HCT116 (cell line): ENCODE data around the gene GABRR3. TPM values are rescaled to one million over a fixed set of nuclear protein-coding genes. Genes with fewer than 3 reads are reported as not detected.

Experiments used
- ATAC-seq: fragments of 200-7000 bp; cut with Tn5 transposase; 2 replicates; pipeline ENCODE4 v1.9.1; 2020; ENCODE audit warnings: mild to moderate bottlenecking, moderate library complexity
- BruUV-seq: library from RNA; stranded (reverse); fragments of 400-500 nt; replicated peaks from 2 replicates; lab custom pipeline; 2021; lab: Mats Ljungman, UMichigan
- CTCF ChIA-PET: fragments of 300-600 bp; sonication (Branson Sonifier 250); formaldehyde crosslinking; loops from one replicate; lab custom pipeline; 2021; ENCODE audit warnings: antibody characterized with exemption; lab: Charles Lee
- POLR2A ChIA-PET: fragments of 300-600, 350-600 bp; sonication (Branson Sonifier 250); formaldehyde crosslinking; loops from one replicate; lab custom pipeline; 2021; ENCODE audit warnings: antibody characterized with exemption; lab: Charles Lee
- RAD21 ChIA-PET, 2 experiments: fragments of 300-600 bp; sonication (Branson Sonifier 250); formaldehyde crosslinking; loops; one replicate each; lab custom pipeline; 2023; ENCODE audit warnings: low total read pairs in 2 of 2; ENCODE audit not compliant: uncharacterized antibody in 2 of 2, unreplicated experiment in 2 of 2, low non-redundant PET in 1 of 2; lab: Charles Lee
- DNase-seq: peaks from one replicate; pipeline ENCODE4 v3.0.0-alpha.2; 2010; ENCODE audit warnings: low read depth, low spot score
- H2AFZ ChIP-seq: fragments of 200-600 bp; shearing (Covaris generic), sonication (generic); 2 replicates; pipeline ENCODE4 v1.6.1; 2017; ENCODE audit warnings: low read depth, mixed run types, mixed read lengths, antibody characterized with exemption, low read length; ENCODE audit not compliant: poor library complexity, severe bottlenecking
- H3K27ac ChIP-seq: 2 replicates; pipeline ENCODE4 v1.5.1; 2012; ENCODE audit warnings: low read depth, low read length
- H3K27me3 ChIP-seq: fragments of 200-600 bp; sonication (generic); 2 replicates; pipeline ENCODE4 v1.6.1; 2016; ENCODE audit warnings: mixed run types, low read length, mixed read lengths; ENCODE audit not compliant: insufficient read depth
- H3K36me3 ChIP-seq, 2 experiments: fragments of 200-500 bp in 1 of 2; fragments of 200-600 bp in 1 of 2; sonication (Bioruptor generic) in 1 of 2; sonication (generic) in 1 of 2; 2 replicates each; pipeline versions ENCODE4 v1.5.1 to v1.6.1; 2014 to 2016; ENCODE audit warnings: low read length in 2 of 2, inconsistent platforms in 1 of 2, mixed read lengths in 1 of 2, mixed run types in 1 of 2; ENCODE audit not compliant: insufficient read depth in 2 of 2, control insufficient read depth in 1 of 2
- H3K4me1 ChIP-seq, 2 experiments: fragments of 200-600 bp in 1 of 2; sonication (generic) in 1 of 2; 2 replicates each; pipeline versions ENCODE4 v1.5.1 to v1.6.1; 2012 to 2017; ENCODE audit warnings: low read length in 2 of 2, inconsistent platforms in 1 of 2, mild to moderate bottlenecking in 1 of 2, mixed read lengths in 1 of 2, mixed run types in 1 of 2, moderate library complexity in 1 of 2; ENCODE audit not compliant: insufficient read depth in 2 of 2, control insufficient read depth in 1 of 2
- H3K4me2 ChIP-seq: fragments of 200-600 bp; sonication (generic); 2 replicates; pipeline ENCODE4 v1.6.1; 2017; ENCODE audit warnings: mixed run types, low read length, mixed read lengths
- H3K4me3 ChIP-seq, 2 experiments: fragments of 200-600 bp in 1 of 2; sonication (generic) in 1 of 2; replicated peaks in 1 of 2; 2 replicates each; pipeline ENCODE4 v1.5.1; 2011 to 2016; ENCODE audit warnings: low read length in 2 of 2, control low read depth in 1 of 2, low read depth in 1 of 2, mild to moderate bottlenecking in 1 of 2, mixed read lengths in 1 of 2, mixed run types in 1 of 2
- H3K79me2 ChIP-seq: fragments of 200-600 bp; sonication (generic); 2 replicates; pipeline ENCODE4 v1.6.1; 2017; ENCODE audit warnings: mild to moderate bottlenecking, mixed run types, low read length, moderate library complexity, mixed read lengths; ENCODE audit not compliant: insufficient read depth
- H3K9ac ChIP-seq: fragments of 200-600 bp; sonication (generic); 2 replicates; pipeline ENCODE4 v1.6.1; 2016; ENCODE audit warnings: low read length, mixed read lengths
- H3K9me2 ChIP-seq: fragments of 200-600 bp; sonication (generic), shearing (Covaris generic); 2 replicates; pipeline ENCODE4 v1.6.1; 2017; ENCODE audit warnings: mixed run types, mild to moderate bottlenecking, moderate library complexity; ENCODE audit not compliant: insufficient read depth
- H3K9me3 ChIP-seq, 2 experiments: fragments of 200-500 bp in 1 of 2; fragments of 200-600 bp in 1 of 2; sonication (Bioruptor generic) in 1 of 2; sonication (generic) in 1 of 2; 2 replicates each; pipeline ENCODE4 v1.6.1; 2014 to 2017; ENCODE audit warnings: low read length in 2 of 2, mixed read lengths in 2 of 2, inconsistent platforms in 1 of 2, low read depth in 1 of 2, mild to moderate bottlenecking in 1 of 2, mixed run types in 1 of 2, moderate library complexity in 1 of 2; ENCODE audit not compliant: control insufficient read depth in 1 of 2, insufficient read depth in 1 of 2
- H4K20me1 ChIP-seq: fragments of 200-600 bp; sonication (generic), shearing (Covaris generic); 2 replicates; pipeline ENCODE4 v1.6.1; 2017; ENCODE audit warnings: mixed run types, mild to moderate bottlenecking, moderate library complexity; ENCODE audit not compliant: insufficient read depth
- CEBPB ChIP-seq: IDR thresholded peaks from 2 replicates; pipeline ENCODE4 v1.6.1; 2012; ENCODE audit warnings: low read depth
- EGR1 ChIP-seq: IDR thresholded peaks from 2 replicates; pipeline ENCODE4 v1.6.1; 2012; ENCODE audit warnings: low read depth
- EZH2phosphoT487 ChIP-seq: fragments of 200-600 bp; IDR thresholded peaks from 2 replicates; pipeline ENCODE4 v1.6.1; 2018; ENCODE audit warnings: antibody characterized with exemption, borderline replicate concordance
- POLR2A ChIP-seq: IDR thresholded peaks from 2 replicates; pipeline ENCODE4 v1.7.0; 2011; ENCODE audit warnings: borderline replicate concordance; ENCODE audit not compliant: insufficient read depth, insufficient read length; ENCODE audit errors: extremely low read depth
- POLR2AphosphoS5 ChIP-seq: IDR thresholded peaks from 2 replicates; pipeline ENCODE4 v1.6.1; 2011; ENCODE audit warnings: mild to moderate bottlenecking, low read depth, low read length, moderate library complexity
- ZFX ChIP-seq: fragments of 450-650 bp; IDR thresholded peaks from 2 replicates; pipeline ENCODE4 v1.6.1; 2017
- intact Hi-C: fragments of 100-400 bp; cut with micrococcal nuclease; formaldehyde crosslinking; loops from 2 replicates; pipeline ENCODE4 v1.10.0; 2022
- total RNA-seq: library from RNA; stranded (reverse); gene quantifications from one replicate; pipeline ENCODE4 v1.2.1, GENCODE V29; 2021; ENCODE audit not compliant: unreplicated experiment
- TF ChIP-seq, protein P1 (sequence below): IDR thresholded peaks from 2 replicates; pipeline ENCODE4 v1.6.1; 2012; ENCODE audit warnings: low read depth
- TF ChIP-seq, protein P2 (sequence below): IDR thresholded peaks from 2 replicates; pipeline ENCODE4 v1.6.1; 2011; ENCODE audit warnings: mild to moderate bottlenecking, low read length, moderate library complexity; ENCODE audit not compliant: insufficient replicate concordance; ENCODE audit errors: extremely low read depth
- TF ChIP-seq, protein P3 (sequence below): IDR thresholded peaks from 2 replicates; pipeline ENCODE4 v1.6.1; 2012

GABRR3 gene
- total RNA-seq, 1 experiment from 2014 or later = not detected

DNA sequence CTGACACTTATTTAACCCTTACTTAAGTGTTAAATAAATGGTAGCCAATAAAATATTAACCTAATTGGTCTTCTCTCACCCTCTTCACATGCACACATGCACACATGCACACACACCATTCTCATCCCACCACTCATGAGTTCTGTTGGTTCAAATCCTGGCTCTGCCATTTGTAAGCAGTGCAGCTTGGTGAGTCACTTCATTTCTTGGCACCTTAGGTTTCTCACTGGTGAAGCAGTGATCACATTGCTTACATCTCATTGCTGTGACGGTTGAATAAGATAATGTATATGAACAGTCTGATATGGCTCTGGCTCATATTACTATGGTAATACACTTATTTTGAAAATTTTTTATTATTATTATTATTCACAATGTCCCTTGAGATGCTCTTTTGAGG, 96.7 kb downstream of the GABRR3 start:
- Histone ChIP-seq H3K27me3 (no peaks in the 10 kb centered on the region), H3K27ac (no peak overlapping the region), H3K9me3 (no peaks in the 10 kb centered on the region), H3K4me3 (no peak overlapping the region), H3K9ac (no peak overlapping the region), H3K79me2 (no peaks in the 10 kb centered on the region), H3K4me2 (no peak overlapping the region), H2AFZ (no peak overlapping the region), H4K20me1 (no peaks in the 10 kb centered on the region), H3K9me2 (no peaks in the 10 kb centered on the region), H3K4me1 (no peaks in the 10 kb centered on the region), H3K36me3 (peaks cover 14 to 19% of the 10 kb centered on the region in 2 experiments; a peak in 3 of 4 replicates)
- CTCF ChIA-PET = no interaction called here
- no peak for DNase-seq
- TF ChIP-seq, protein P1, sequence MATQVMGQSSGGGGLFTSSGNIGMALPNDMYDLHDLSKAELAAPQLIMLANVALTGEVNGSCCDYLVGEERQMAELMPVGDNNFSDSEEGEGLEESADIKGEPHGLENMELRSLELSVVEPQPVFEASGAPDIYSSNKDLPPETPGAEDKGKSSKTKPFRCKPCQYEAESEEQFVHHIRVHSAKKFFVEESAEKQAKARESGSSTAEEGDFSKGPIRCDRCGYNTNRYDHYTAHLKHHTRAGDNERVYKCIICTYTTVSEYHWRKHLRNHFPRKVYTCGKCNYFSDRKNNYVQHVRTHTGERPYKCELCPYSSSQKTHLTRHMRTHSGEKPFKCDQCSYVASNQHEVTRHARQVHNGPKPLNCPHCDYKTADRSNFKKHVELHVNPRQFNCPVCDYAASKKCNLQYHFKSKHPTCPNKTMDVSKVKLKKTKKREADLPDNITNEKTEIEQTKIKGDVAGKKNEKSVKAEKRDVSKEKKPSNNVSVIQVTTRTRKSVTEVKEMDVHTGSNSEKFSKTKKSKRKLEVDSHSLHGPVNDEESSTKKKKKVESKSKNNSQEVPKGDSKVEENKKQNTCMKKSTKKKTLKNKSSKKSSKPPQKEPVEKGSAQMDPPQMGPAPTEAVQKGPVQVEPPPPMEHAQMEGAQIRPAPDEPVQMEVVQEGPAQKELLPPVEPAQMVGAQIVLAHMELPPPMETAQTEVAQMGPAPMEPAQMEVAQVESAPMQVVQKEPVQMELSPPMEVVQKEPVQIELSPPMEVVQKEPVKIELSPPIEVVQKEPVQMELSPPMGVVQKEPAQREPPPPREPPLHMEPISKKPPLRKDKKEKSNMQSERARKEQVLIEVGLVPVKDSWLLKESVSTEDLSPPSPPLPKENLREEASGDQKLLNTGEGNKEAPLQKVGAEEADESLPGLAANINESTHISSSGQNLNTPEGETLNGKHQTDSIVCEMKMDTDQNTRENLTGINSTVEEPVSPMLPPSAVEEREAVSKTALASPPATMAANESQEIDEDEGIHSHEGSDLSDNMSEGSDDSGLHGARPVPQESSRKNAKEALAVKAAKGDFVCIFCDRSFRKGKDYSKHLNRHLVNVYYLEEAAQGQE = no peak
- TF ChIP-seq ZFX = no peak
- no peak for TF ChIP-seq EGR1
- no peak for TF ChIP-seq POLR2AphosphoS5
- TF ChIP-seq, protein P2, sequence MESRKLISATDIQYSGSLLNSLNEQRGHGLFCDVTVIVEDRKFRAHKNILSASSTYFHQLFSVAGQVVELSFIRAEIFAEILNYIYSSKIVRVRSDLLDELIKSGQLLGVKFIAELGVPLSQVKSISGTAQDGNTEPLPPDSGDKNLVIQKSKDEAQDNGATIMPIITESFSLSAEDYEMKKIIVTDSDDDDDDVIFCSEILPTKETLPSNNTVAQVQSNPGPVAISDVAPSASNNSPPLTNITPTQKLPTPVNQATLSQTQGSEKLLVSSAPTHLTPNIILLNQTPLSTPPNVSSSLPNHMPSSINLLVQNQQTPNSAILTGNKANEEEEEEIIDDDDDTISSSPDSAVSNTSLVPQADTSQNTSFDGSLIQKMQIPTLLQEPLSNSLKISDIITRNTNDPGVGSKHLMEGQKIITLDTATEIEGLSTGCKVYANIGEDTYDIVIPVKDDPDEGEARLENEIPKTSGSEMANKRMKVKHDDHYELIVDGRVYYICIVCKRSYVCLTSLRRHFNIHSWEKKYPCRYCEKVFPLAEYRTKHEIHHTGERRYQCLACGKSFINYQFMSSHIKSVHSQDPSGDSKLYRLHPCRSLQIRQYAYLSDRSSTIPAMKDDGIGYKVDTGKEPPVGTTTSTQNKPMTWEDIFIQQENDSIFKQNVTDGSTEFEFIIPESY = no peak
- TF ChIP-seq CEBPB = no peak
- TF ChIP-seq, protein P3, sequence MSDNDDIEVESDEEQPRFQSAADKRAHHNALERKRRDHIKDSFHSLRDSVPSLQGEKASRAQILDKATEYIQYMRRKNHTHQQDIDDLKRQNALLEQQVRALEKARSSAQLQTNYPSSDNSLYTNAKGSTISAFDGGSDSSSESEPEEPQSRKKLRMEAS = no peak
- TF ChIP-seq POLR2A = no peak
- no peak for TF ChIP-seq EZH2phosphoT487
- POLR2A ChIA-PET = no interaction called here
- no peak for ATAC-seq
- intact Hi-C loops = no loop called here
- RAD21 ChIA-PET = no interaction called here
- no TSS peak for BruUV-seq
